Myometrial cell (primary cell): ENCODE data around the gene ADAMTS2. TPM values are rescaled to one million over a fixed set of nuclear protein-coding genes. Genes with fewer than 3 reads are reported as not detected.

Experiments used
- total RNA-seq: library from RNA; depleted of rRNA; stranded (reverse); fragments of >200 nt; gene quantifications from 2 replicates; pipeline ENCODE4 v1.2.3, GENCODE V29; 2015

ADAMTS2 gene
- total RNA-seq, result 30.8 and 34.4 TPM in 2 replicates

DNA sequence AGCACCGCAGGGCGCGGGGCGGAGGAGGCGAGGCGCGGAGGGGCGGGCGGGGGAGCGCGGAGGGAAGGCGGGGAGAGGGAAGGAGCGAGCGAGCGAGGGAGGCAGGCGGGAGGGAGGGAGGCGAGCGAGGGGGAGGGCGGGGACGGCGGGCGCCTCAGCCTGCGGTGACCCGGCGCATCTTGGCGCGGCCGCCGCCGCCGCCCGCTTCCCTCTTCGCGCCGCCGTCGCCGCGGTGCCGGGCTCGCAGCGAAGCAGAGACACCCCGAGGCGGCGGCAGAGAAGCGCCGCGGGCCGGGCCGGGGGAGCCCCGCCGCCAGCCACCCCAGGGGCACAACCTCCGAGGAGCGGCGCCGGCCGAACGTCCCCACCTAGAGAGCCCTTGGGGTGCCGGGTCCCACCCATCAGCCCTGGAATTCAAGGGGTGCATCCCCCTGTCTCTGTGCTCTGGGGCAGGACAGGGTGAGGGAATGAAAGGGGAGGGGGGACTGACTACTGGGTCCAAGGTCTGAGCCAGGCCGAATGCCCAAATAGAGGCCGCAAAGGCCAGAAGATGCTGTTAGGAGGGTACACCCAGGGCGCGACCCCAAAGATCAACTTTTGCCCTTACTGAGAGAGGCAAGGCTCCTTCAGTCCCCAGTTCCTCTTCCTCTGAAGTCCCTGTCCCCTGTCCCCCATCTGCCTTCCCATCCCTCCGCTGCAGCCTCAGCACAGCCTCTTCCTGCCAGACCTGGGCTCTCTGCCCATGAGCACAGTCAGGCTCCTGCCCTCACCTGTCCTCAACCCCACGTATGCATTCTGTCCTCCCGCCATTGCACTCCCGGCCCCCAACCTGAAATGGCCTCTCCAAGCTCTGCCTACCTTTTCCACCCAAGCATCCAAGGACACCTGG lies at the start of gene ADAMTS2:
TSS of gene ADAMTS2 (minus strand) at position 29 of the 889 bp plus-strand sequence. CDS start 133 bp downstream, outside the sequence.

Other genes with a start within 250 kb of the ADAMTS2 start
- 19.3 and 28.5 TPM in 2 replicates for gene RUFY1, start 205.1 kb upstream of the ADAMTS2 start, total RNA-seq